ENCODE measurements around the gene ZNF444.

GRCh38 chr19:56170261-56170660 is 29.2 kb downstream of the ZNF444 start:
- TF ChIP-seq CTCF (conservative IDR thresholded peaks at IDR 0.05; ENCODE audit: low read length) (no peak), EZH2phosphoT487 (IDR thresholded peaks at IDR 0.05; ENCODE audit: borderline replicate concordance) (no peak)
